WTC11 (cell line): ENCODE measurements around the gene BTF3. TPM values are rescaled to one million over a fixed set of nuclear protein-coding genes. Genes with fewer than 3 reads are reported as not detected.

ENCODE experiments used
- ATAC-seq: fragments of 200-7000 bp; cut with Tn5 transposase; 2 replicates; pipeline ENCODE4 v1.10.0; 2021; ENCODE audit warnings: mild to moderate bottlenecking, moderate library complexity
- CTCF ChIA-PET: fragments of 300-600 bp; sonication (Branson Sonifier 250); formaldehyde crosslinking; loops from one replicate; lab custom pipeline; 2021; ENCODE audit warnings: antibody characterized with exemption; lab: Charles Lee
- POLR2A ChIA-PET: fragments of 350-600 bp; sonication (Branson Sonifier 250); formaldehyde crosslinking; loops from one replicate; lab custom pipeline; 2021; ENCODE audit warnings: antibody characterized with exemption; lab: Charles Lee
- DNase-seq: peaks from one replicate; pipeline ENCODE4 v3.0.0; 2021; ENCODE audit warnings: low spot score
- H3K27ac Mint-ChIP-seq: 2 replicates; pipeline ENCODE4 v1.8.0; 2021; ENCODE audit warnings: mixed read lengths
- H3K27me3 Mint-ChIP-seq: 2 replicates; pipeline ENCODE4 v1.8.0; 2021; ENCODE audit warnings: low read depth, mild to moderate bottlenecking, moderate library complexity, mixed read lengths
- H3K36me3 Mint-ChIP-seq: 2 replicates; pipeline ENCODE4 v1.8.0; 2021; ENCODE audit warnings: mixed read lengths
- H3K4me1 Mint-ChIP-seq: 2 replicates; pipeline ENCODE4 v1.8.0; 2022; ENCODE audit warnings: mixed read lengths
- H3K4me3 Mint-ChIP-seq: 2 replicates; pipeline ENCODE4 v1.8.0; 2021; ENCODE audit warnings: mild to moderate bottlenecking, moderate library complexity, mixed read lengths
- H3K9me3 Mint-ChIP-seq: 2 replicates; pipeline ENCODE4 v1.8.0; 2021; ENCODE audit warnings: mixed read lengths
- ATF2 ChIP-seq: sonication (generic); formaldehyde crosslinking; IDR thresholded peaks from 2 replicates; pipeline ENCODE4 v1.8.1; 2022; ENCODE audit warnings: low read depth, missing genetic modification reagents, borderline replicate concordance
- CREB1 ChIP-seq: sonication (generic); formaldehyde crosslinking; IDR thresholded peaks from 2 replicates; pipeline ENCODE4 v1.8.0; 2023; ENCODE audit warnings: mild to moderate bottlenecking, missing genetic modification reagents
- EMX1 ChIP-seq: fragments of 250-450 bp; sonication (Bioruptor Pico); IDR thresholded peaks from 2 replicates; pipeline ENCODE4 v1.8.0; 2021; ENCODE audit warnings: mild to moderate bottlenecking
- ESRRA ChIP-seq: sonication (generic); formaldehyde crosslinking; IDR thresholded peaks from 2 replicates; pipeline ENCODE4 v1.8.1; 2022; ENCODE audit warnings: mild to moderate bottlenecking, missing genetic modification reagents, borderline replicate concordance
- HMGXB4 ChIP-seq: sonication (generic); formaldehyde crosslinking; IDR thresholded peaks from 2 replicates; pipeline ENCODE4 v1.8.1; 2023; ENCODE audit warnings: mild to moderate bottlenecking, moderate library complexity, missing genetic modification reagents
- JAZF1 ChIP-seq: fragments of 250-450 bp; sonication (Bioruptor Pico); IDR thresholded peaks from 2 replicates; pipeline ENCODE4 v1.9.0; 2021; ENCODE audit warnings: moderate library complexity, mild to moderate bottlenecking, inconsistent platforms
- MYBL2 ChIP-seq: sonication (generic); formaldehyde crosslinking; IDR thresholded peaks from 2 replicates; pipeline ENCODE4 v1.8.1; 2023; ENCODE audit warnings: mild to moderate bottlenecking, moderate library complexity, missing genetic modification reagents
- NFE2L1 ChIP-seq: sonication (generic); formaldehyde crosslinking; IDR thresholded peaks from 2 replicates; pipeline ENCODE4 v1.8.1; 2023; ENCODE audit warnings: missing genetic modification reagents
- NR1H2 ChIP-seq: sonication (generic); formaldehyde crosslinking; IDR thresholded peaks from 2 replicates; pipeline ENCODE4 v1.9.0; 2021; ENCODE audit warnings: mild to moderate bottlenecking, moderate library complexity, missing genetic modification reagents
- ZNF396 ChIP-seq: fragments of 250-450 bp; sonication (Bioruptor Pico); IDR thresholded peaks from 2 replicates; pipeline ENCODE4 v1.8.0; 2021; ENCODE audit warnings: mild to moderate bottlenecking, moderate library complexity, borderline replicate concordance
- ZNF423 ChIP-seq: fragments of 250-450 bp; sonication (Bioruptor Pico); IDR thresholded peaks from 2 replicates; pipeline ENCODE4 v2.1.2; 2022; ENCODE audit warnings: mild to moderate bottlenecking, moderate library complexity
- total RNA-seq: library from RNA; stranded (reverse); gene quantifications from 3 replicates; pipeline ENCODE4 v1.2.3, GENCODE V29; 2021
- TF ChIP-seq, protein P1 (sequence below): sonication (generic); formaldehyde crosslinking; IDR thresholded peaks from 2 replicates; pipeline ENCODE4 v1.8.1; 2022; ENCODE audit warnings: mild to moderate bottlenecking, missing genetic modification reagents, moderate library complexity, borderline replicate concordance
- TF ChIP-seq, protein P2 (sequence below): fragments of 250-450 bp; sonication (Bioruptor Pico); IDR thresholded peaks from 2 replicates; pipeline ENCODE4 v2.1.2; 2022; ENCODE audit warnings: mild to moderate bottlenecking, moderate library complexity
- TF ChIP-seq, protein P3 (sequence below): sonication (generic); formaldehyde crosslinking; IDR thresholded peaks from 2 replicates; pipeline ENCODE4 v1.8.0; 2022; ENCODE audit warnings: mild to moderate bottlenecking, missing genetic modification reagents

Gene BTF3
- total RNA-seq, 1 experiment from 2014 or later = 736 TPM

- TF ChIP-seq, protein P1, sequence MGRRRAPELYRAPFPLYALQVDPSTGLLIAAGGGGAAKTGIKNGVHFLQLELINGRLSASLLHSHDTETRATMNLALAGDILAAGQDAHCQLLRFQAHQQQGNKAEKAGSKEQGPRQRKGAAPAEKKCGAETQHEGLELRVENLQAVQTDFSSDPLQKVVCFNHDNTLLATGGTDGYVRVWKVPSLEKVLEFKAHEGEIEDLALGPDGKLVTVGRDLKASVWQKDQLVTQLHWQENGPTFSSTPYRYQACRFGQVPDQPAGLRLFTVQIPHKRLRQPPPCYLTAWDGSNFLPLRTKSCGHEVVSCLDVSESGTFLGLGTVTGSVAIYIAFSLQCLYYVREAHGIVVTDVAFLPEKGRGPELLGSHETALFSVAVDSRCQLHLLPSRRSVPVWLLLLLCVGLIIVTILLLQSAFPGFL (CRISPR knock-in tag) = no peak
Observed at GRCh38 chr5:73539730-73540129, 41.5 kb downstream of the BTF3 start (continued).

- Mint-ChIP-seq H3K27ac (no peak overlapping the region), H3K36me3 (no peaks in the 10 kb centered on the region), H3K4me3 (no peak overlapping the region), H3K9me3 (peaks cover 3% of the 10 kb centered on the region), H3K27me3 (no peaks in the 10 kb centered on the region; the same call in 1 of the 2 replicates), H3K4me1 (peaks cover 20% of the 10 kb centered on the region)
- TF ChIP-seq MYBL2 (CRISPR knock-in tag) = no peak
- TF ChIP-seq, protein P2, sequence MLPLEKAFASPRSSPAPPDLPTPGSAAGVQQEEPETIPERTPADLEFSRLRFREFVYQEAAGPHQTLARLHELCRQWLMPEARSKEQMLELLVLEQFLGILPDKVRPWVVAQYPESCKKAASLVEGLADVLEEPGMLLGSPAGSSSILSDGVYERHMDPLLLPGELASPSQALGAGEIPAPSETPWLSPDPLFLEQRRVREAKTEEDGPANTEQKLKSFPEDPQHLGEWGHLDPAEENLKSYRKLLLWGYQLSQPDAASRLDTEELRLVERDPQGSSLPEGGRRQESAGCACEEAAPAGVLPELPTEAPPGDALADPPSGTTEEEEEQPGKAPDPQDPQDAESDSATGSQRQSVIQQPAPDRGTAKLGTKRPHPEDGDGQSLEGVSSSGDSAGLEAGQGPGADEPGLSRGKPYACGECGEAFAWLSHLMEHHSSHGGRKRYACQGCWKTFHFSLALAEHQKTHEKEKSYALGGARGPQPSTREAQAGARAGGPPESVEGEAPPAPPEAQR = no peak
- ChIA-PET POLR2A (no interaction called here), CTCF (no interaction called here)
- DNase-seq (no peak), ATAC-seq (no peak)
Observed at GRCh38 chr5:73540192-73540591, 42.0 kb downstream of the BTF3 start.

DNA sequence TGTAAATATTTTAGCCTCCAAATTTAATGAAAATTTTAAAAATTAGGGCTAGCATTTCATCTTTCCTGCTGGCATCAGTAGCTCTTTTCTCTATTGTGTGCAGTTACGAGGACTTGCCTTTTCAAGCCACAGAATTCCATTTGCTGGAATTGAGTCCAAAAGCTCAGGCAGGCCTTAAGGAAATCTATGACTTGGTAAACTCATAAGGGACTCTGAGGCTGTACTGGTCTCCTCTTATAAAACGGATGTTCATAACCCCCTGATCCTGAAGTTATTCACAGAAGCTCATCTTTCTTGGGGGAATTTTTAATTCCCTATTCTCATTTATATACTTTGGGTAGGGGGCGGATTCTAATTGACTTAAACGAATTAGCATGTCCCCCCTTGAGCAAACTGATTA lies 43.8 kb downstream of the BTF3 start:
- H3K4me3 Mint-ChIP-seq = no peak overlapping the region
- no peak overlapping the region for H3K27ac Mint-ChIP-seq
- H3K27me3 Mint-ChIP-seq = no peaks in the 10 kb centered on the region; the same call in 1 of the 2 replicates
- ChIA-PET POLR2A (no interaction called here), CTCF (interaction anchor here (0.6 to 0.7 kb wide), 2 partner anchors 25 to 267 kb away, joined by 3 read pairs; no protein-coding TSS in a partner anchor)
- H3K9me3 Mint-ChIP-seq = no peaks in the 10 kb centered on the region
- no peak for TF ChIP-seq EMX1 (CRISPR knock-in tag)
- TF ChIP-seq ZNF423 = no peak
- TF ChIP-seq ZNF396 (CRISPR knock-in tag) = no peak
- TF ChIP-seq NFE2L1 (CRISPR knock-in tag) = no peak
- no peak for TF ChIP-seq NR1H2 (CRISPR knock-in tag)
- no peak for TF ChIP-seq HMGXB4
- TF ChIP-seq ATF2 (CRISPR knock-in tag) = no peak
- no peak for TF ChIP-seq CREB1 (CRISPR knock-in tag)
- TF ChIP-seq, protein P3, sequence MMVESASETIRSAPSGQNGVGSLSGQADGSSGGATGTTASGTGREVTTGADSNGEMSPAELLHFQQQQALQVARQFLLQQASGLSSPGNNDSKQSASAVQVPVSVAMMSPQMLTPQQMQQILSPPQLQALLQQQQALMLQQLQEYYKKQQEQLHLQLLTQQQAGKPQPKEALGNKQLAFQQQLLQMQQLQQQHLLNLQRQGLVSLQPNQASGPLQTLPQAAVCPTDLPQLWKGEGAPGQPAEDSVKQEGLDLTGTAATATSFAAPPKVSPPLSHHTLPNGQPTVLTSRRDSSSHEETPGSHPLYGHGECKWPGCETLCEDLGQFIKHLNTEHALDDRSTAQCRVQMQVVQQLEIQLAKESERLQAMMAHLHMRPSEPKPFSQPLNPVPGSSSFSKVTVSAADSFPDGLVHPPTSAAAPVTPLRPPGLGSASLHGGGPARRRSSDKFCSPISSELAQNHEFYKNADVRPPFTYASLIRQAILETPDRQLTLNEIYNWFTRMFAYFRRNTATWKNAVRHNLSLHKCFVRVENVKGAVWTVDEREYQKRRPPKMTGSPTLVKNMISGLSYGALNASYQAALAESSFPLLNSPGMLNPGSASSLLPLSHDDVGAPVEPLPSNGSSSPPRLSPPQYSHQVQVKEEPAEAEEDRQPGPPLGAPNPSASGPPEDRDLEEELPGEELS (CRISPR knock-in tag) = no peak
- no peak for TF ChIP-seq JAZF1 (CRISPR knock-in tag)
- TF ChIP-seq ESRRA = no peak
- no peaks in the 10 kb centered on the region for H3K36me3 Mint-ChIP-seq
- H3K4me1 Mint-ChIP-seq = peaks cover 20% of the 10 kb centered on the region
- DNase-seq (no peak), ATAC-seq (no peak)
